HepG2 (cell line): ENCODE data around the gene HRH3. TPM values are rescaled to one million over a fixed set of nuclear protein-coding genes. Genes with fewer than 3 reads are reported as not detected.
A peak's percentile ranks its signal among the peaks of the same experiment; 100 is the strongest.

Source experiments
- ATF7 ChIP-seq, 2 experiments: fragments of 450-650 bp in 1 of 2; sonication (generic) in 1 of 2; formaldehyde crosslinking in 1 of 2; IDR thresholded peaks; 2 replicates each; pipeline versions ENCODE4 v1.4.0 to v1.6.1; 2016 to 2020; ENCODE audit warnings: antibody characterized with exemption in 1 of 2, mild to moderate bottlenecking in 1 of 2, missing genetic modification reagents in 1 of 2
- BORCS8-MEF2B ChIP-seq: sonication (generic); formaldehyde crosslinking; IDR thresholded peaks from 2 replicates; pipeline ENCODE4 v1.8.0; 2022; ENCODE audit warnings: mild to moderate bottlenecking, missing genetic modification reagents
- KAT7 ChIP-seq: IDR thresholded peaks from 2 replicates; pipeline ENCODE4 v1.6.1; 2018; ENCODE audit warnings: borderline replicate concordance, missing compliant biosample characterization
- KAT8 ChIP-seq: IDR thresholded peaks from 2 replicates; pipeline ENCODE4 v1.6.1; 2016; ENCODE audit warnings: missing genetic modification reagents, missing compliant biosample characterization
- KDM5B ChIP-seq: sonication (generic); formaldehyde crosslinking; IDR thresholded peaks from 2 replicates; pipeline ENCODE4 v1.4.0; 2020; ENCODE audit warnings: missing genetic modification reagents, mild to moderate bottlenecking, borderline replicate concordance
- PTBP1 ChIP-seq: fragments of 200-400 bp; formaldehyde crosslinking; IDR thresholded peaks from 2 replicates; pipeline ENCODE4 v1.6.1; 2018; ENCODE audit warnings: low read length, low read depth; ENCODE audit not compliant: poor library complexity, severe bottlenecking
- RBM22 ChIP-seq: fragments of 200-400 bp; formaldehyde crosslinking; optimal IDR thresholded peaks from 2 replicates; pipeline ENCODE3; 2017; ENCODE audit warnings: mild to moderate bottlenecking, low read length, moderate library complexity
- SRY ChIP-seq: sonication (generic); formaldehyde crosslinking; IDR thresholded peaks from 2 replicates; pipeline ENCODE4 v1.8.0; 2022; ENCODE audit warnings: mild to moderate bottlenecking, missing genetic modification reagents
- ZBTB20 ChIP-seq: sonication (generic); formaldehyde crosslinking; IDR thresholded peaks from 2 replicates; pipeline ENCODE4 v1.8.1; 2023; ENCODE audit warnings: missing genetic modification reagents, low read depth, mild to moderate bottlenecking, borderline replicate concordance
- ZBTB7B ChIP-seq: sonication (generic); formaldehyde crosslinking; IDR thresholded peaks from 2 replicates; pipeline ENCODE4 v1.4.0; 2020; ENCODE audit warnings: missing genetic modification reagents
- ZNF484 ChIP-seq: sonication (generic); formaldehyde crosslinking; IDR thresholded peaks from 2 replicates; pipeline ENCODE4 v1.5.1; 2020; ENCODE audit warnings: mild to moderate bottlenecking, low read depth, missing genetic modification reagents, borderline replicate concordance
- ZNF563 ChIP-seq: sonication (generic); formaldehyde crosslinking; IDR thresholded peaks from 2 replicates; pipeline ENCODE4 v1.8.0; 2022; ENCODE audit warnings: mild to moderate bottlenecking, moderate library complexity, missing genetic modification reagents
- ZNF788 ChIP-seq: sonication (generic); formaldehyde crosslinking; IDR thresholded peaks from 2 replicates; pipeline ENCODE4 v1.5.0; 2020; ENCODE audit warnings: mild to moderate bottlenecking, missing genetic modification reagents, borderline replicate concordance
- ZSCAN12 ChIP-seq: sonication (generic); formaldehyde crosslinking; IDR thresholded peaks from 2 replicates; pipeline ENCODE4 v1.9.0; 2021; ENCODE audit warnings: mild to moderate bottlenecking, missing genetic modification reagents
- ZSCAN20 ChIP-seq: sonication (generic); formaldehyde crosslinking; IDR thresholded peaks from 2 replicates; pipeline ENCODE4 v1.4.0; 2020; ENCODE audit warnings: missing genetic modification reagents, mild to moderate bottlenecking, borderline replicate concordance
- polyA plus RNA-seq, 8 experiments: library from polyadenylated mRNA; depleted of rRNA in 3 of 8; stranded (reverse) in 7 of 8; unstranded in 1 of 8; fragments of >200 nt; fragmentation: Illumina TruSeq in 4 of 8; extraction: Trizol in 4 of 8; gene quantifications; 2 replicates each; pipeline versions ENCODE4 v1.2.1 to v1.2.3, GENCODE V29; 2011 to 2016; ENCODE audit warnings: low read depth in 4 of 8, missing spikeins in 1 of 8, mixed read lengths in 1 of 8; ENCODE audit not compliant: insufficient read depth in 1 of 8
- total RNA-seq, 5 experiments: library from RNA; depleted of rRNA; stranded (reverse); fragments of >200 nt; fragmentation: Illumina TruSeq; extraction: Trizol; gene quantifications; 2 replicates each; pipeline ENCODE4 v1.2.3, GENCODE V29; 2016; ENCODE audit warnings: low read depth in 1 of 5
- TF ChIP-seq, protein P1 (sequence below): sonication (generic); formaldehyde crosslinking; IDR thresholded peaks from 2 replicates; pipeline ENCODE4 v1.5.0; 2020; ENCODE audit warnings: mild to moderate bottlenecking, missing genetic modification reagents, moderate library complexity
- TF ChIP-seq, protein P2 (sequence below): sonication (generic); formaldehyde crosslinking; IDR thresholded peaks from 2 replicates; pipeline ENCODE4 v1.5.1; 2020; ENCODE audit warnings: missing genetic modification reagents, mild to moderate bottlenecking, borderline replicate concordance
- TF ChIP-seq, protein P3 (sequence below): sonication (generic); formaldehyde crosslinking; IDR thresholded peaks from 2 replicates; pipeline ENCODE4 v1.4.0; 2020; ENCODE audit warnings: missing genetic modification reagents
- TF ChIP-seq, protein P4 (sequence below): sonication (generic); formaldehyde crosslinking; IDR thresholded peaks from 2 replicates; pipeline ENCODE4 v1.5.0; 2020; ENCODE audit warnings: mild to moderate bottlenecking, missing genetic modification reagents
- TF ChIP-seq, protein P5 (sequence below): sonication (generic); formaldehyde crosslinking; IDR thresholded peaks from 2 replicates; pipeline ENCODE4 v1.8.0; 2022; ENCODE audit warnings: missing genetic modification reagents, low read depth, mild to moderate bottlenecking, borderline replicate concordance

HRH3 gene
- total and polyA plus RNA-seq, 2 of the 13 experiments (the other 11 are each of a cell fraction or from before 2014, with no cell fraction given) = 0.18 TPM; not detected in 1

DNA sequence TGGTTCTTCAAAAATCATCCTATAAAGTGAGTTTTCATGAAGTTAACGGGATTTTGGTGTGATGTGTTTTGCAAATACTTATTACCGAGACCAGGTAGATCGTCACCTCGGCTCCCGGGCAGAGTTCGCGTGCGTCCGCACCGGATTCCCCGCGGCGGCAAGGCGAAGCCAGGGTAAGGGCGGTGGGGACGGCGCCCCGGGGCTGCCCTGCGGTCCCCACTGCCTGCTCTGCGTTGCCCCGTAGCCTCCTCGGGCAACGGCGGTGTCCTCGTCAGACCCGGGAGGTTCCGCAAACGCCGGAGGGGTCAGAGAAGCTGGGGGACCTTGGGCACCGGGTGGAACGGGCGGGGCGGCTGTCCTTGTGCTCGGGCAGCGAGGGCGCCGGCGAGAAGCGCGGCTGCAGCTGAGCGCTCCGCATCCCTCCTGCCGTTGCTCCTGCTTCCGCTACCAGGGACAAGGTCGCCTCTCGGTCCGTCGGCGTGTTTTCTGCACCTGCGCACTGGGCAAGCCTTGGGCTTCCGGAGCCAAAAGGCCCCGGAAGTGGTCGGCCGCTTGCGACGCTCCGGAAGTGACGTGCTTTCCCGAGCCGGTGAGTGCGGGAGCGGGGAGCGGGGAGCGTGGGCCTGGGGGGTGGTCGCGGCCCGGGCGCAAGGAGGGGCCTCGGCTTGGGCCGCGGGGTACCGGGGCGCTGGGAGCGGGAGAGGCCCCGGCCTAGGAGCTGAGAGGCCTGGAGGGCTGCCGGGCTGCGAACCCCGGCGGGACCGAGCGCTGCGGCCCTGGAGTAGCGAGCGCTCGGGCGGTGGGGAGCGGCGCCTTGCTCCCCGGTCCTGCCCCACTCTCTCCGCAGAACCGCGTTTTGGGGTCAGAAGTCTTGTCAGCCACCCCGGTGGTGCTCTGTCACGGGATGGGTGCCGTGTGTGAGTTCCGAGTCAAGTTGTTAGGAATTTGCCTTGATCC, 37.3 kb downstream of the HRH3 start, which contains the start of gene MTG2 (continued):
- TF ChIP-seq, protein P1, sequence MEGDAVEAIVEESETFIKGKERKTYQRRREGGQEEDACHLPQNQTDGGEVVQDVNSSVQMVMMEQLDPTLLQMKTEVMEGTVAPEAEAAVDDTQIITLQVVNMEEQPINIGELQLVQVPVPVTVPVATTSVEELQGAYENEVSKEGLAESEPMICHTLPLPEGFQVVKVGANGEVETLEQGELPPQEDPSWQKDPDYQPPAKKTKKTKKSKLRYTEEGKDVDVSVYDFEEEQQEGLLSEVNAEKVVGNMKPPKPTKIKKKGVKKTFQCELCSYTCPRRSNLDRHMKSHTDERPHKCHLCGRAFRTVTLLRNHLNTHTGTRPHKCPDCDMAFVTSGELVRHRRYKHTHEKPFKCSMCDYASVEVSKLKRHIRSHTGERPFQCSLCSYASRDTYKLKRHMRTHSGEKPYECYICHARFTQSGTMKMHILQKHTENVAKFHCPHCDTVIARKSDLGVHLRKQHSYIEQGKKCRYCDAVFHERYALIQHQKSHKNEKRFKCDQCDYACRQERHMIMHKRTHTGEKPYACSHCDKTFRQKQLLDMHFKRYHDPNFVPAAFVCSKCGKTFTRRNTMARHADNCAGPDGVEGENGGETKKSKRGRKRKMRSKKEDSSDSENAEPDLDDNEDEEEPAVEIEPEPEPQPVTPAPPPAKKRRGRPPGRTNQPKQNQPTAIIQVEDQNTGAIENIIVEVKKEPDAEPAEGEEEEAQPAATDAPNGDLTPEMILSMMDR (CRISPR knock-in tag) = 0 out of 2 replicates have a peak, but pooled peaks have one; percentile 45
- peak; percentile 100 for TF ChIP-seq KAT7 (CRISPR knock-in tag)
- TF ChIP-seq, protein P2, sequence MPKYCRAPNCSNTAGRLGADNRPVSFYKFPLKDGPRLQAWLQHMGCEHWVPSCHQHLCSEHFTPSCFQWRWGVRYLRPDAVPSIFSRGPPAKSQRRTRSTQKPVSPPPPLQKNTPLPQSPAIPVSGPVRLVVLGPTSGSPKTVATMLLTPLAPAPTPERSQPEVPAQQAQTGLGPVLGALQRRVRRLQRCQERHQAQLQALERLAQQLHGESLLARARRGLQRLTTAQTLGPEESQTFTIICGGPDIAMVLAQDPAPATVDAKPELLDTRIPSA = peak; percentile 98; the same call in 1 of the 2 replicates
- TF ChIP-seq, protein P3, sequence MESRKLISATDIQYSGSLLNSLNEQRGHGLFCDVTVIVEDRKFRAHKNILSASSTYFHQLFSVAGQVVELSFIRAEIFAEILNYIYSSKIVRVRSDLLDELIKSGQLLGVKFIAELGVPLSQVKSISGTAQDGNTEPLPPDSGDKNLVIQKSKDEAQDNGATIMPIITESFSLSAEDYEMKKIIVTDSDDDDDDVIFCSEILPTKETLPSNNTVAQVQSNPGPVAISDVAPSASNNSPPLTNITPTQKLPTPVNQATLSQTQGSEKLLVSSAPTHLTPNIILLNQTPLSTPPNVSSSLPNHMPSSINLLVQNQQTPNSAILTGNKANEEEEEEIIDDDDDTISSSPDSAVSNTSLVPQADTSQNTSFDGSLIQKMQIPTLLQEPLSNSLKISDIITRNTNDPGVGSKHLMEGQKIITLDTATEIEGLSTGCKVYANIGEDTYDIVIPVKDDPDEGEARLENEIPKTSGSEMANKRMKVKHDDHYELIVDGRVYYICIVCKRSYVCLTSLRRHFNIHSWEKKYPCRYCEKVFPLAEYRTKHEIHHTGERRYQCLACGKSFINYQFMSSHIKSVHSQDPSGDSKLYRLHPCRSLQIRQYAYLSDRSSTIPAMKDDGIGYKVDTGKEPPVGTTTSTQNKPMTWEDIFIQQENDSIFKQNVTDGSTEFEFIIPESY = peak; percentile 54; the same call in 1 of the 2 replicates
- TF ChIP-seq, protein P4, sequence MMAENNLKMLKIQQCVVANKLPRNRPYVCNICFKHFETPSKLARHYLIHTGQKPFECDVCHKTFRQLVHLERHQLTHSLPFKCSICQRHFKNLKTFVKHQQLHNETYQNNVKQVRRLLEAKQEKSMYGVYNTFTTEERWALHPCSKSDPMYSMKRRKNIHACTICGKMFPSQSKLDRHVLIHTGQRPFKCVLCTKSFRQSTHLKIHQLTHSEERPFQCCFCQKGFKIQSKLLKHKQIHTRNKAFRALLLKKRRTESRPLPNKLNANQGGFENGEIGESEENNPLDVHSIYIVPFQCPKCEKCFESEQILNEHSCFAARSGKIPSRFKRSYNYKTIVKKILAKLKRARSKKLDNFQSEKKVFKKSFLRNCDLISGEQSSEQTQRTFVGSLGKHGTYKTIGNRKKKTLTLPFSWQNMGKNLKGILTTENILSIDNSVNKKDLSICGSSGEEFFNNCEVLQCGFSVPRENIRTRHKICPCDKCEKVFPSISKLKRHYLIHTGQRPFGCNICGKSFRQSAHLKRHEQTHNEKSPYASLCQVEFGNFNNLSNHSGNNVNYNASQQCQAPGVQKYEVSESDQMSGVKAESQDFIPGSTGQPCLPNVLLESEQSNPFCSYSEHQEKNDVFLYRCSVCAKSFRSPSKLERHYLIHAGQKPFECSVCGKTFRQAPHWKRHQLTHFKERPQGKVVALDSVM (CRISPR knock-in tag) = peak; percentile 83
- TF ChIP-seq PTBP1 = no peak
- TF ChIP-seq, protein P5, sequence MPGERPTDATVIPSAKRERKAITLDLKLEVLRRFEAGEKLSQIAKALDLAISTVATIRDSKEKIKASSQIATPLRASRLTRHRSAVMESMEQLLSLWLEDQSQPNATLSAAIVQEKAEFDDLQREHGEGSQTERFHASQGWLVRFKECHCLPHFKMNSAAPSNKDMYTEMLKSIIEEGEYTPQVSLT (CRISPR knock-in tag) = no peak; the same call in 1 of the 2 replicates
- peak; percentile 90 for TF ChIP-seq ZBTB7B (CRISPR knock-in tag)
- peak; percentile 93 for TF ChIP-seq ZSCAN12 (CRISPR knock-in tag)
- peak; percentile 88 for TF ChIP-seq ZBTB20 (CRISPR knock-in tag)
- peak; percentile 98; the same call in 1 of the 2 replicates for TF ChIP-seq ZNF788 (CRISPR knock-in tag)
- TF ChIP-seq ZNF484 = 0 out of 2 replicates have a peak, but pooled peaks have one; percentile 63
- peak; percentile 99 for TF ChIP-seq RBM22
- TF ChIP-seq ZSCAN20 (CRISPR knock-in tag) = peak; percentile 95; the same call in 1 of the 2 replicates
- TF ChIP-seq ZNF563 (CRISPR knock-in tag) = peak; percentile 89; the same call in 1 of the 2 replicates
- peak; percentile 98 for TF ChIP-seq BORCS8-MEF2B (CRISPR knock-in tag)
- TF ChIP-seq KAT8 (CRISPR knock-in tag) = peak; percentile 100
- TF ChIP-seq KDM5B (CRISPR knock-in tag) = peak; percentile 100
- no peak for TF ChIP-seq ATF7 (IDR thresholded peaks at IDR 0.05)
- peak; percentile 70; the same call in 1 of the 2 replicates for TF ChIP-seq ATF7 (CRISPR knock-in tag; IDR thresholded peaks at IDR 0.05)
- peak; percentile 96 for TF ChIP-seq SRY
